Ovary (tissue), 3 donors: Measurements from ENCODE around the gene AP1B1.

Source experiments
- CTCF ChIP-seq, 3 donors: fragments of 450-650 bp in 2 of 3; fragments of 200-600 bp in 1 of 3; IDR thresholded peaks; one replicate each; pipeline versions ENCODE4 v1.5.1 to v1.8.0; 2016 to 2022; ENCODE audit warnings: antibody characterized with exemption in 3 of 3, mild to moderate bottlenecking in 1 of 3
- EP300 ChIP-seq: sonication (generic); formaldehyde crosslinking; IDR thresholded peaks from one replicate; pipeline ENCODE4 v1.6.1; 2017; ENCODE audit warnings: antibody characterized with exemption
- POLR2A ChIP-seq: fragments of 450-650 bp; IDR thresholded peaks from one replicate; pipeline ENCODE4 v1.6.1; 2017; ENCODE audit warnings: antibody characterized with exemption, mild to moderate bottlenecking, moderate library complexity
- donor health status: DM: no; HTN: no; CAD: no.

- TF ChIP-seq POLR2A (no peak), CTCF (IDR thresholded peaks at IDR 0.05) (no peak), EP300 (no peak)
Measured at GRCh38 chr22:29391546-29391945, 3.2 kb upstream of the AP1B1 start.
